Measurements from ENCODE around the gene SLC6A9. TPM values are rescaled to one million over a fixed set of nuclear protein-coding genes. Genes with fewer than 3 reads are reported as not detected.

The SLC6A9 gene
- total and polyA plus RNA-seq, 2 of the 8 experiments (the other 6 are each of a cell fraction or from before 2014, with no cell fraction given): 20.2 to 24.2 TPM

DNA sequence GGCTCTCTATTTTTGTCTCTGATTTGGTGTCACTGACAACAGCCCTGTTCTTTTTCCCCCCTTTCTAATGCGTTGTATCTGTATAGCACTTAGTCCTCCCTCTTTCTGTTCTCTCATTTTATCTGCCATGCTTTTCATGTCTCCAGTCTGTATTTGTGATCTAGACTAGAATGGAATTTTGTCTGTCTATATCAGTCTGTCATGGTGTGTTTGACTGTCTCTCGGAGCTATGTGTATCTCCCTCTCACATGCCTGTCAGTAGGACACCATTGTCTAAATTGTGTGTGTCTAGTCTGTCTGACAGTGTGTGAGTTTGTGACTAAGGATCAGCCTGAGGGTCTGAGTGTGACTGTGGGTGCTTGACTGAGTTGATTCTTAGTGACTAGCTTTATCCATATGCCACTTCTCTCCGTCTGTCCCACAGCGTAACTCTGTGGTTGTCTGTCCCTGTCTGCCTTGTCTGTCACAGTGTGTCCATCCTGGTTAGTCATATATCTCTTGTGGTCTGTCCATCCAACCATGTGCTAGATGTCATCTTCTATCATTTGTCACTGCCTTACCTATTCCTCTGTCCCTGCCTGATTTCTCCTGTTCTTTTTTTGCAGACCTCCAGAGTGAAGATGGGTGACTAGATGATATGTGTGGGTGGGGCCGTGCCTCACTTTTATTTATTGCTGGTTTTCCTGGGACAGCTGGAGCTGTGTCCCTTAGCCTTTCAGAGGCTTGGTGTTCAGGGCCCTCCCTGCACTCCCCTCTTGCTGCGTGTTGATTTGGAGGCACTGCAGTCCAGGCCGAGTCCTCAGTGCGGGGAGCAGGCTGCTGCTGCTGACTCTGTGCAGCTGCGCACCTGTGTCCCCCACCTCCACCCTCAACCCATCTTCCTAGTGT lies 53.6 kb downstream of the SLC6A9 start:
- WGBS, 2 experiments (ENCODE audit: extremely low coverage in 1 of 2, insufficient coverage in 1 of 2, insufficient read length in 1 of 2, insufficient replicate concordance in 2 of 2, low coverage in 1 of 2, low lambda C conversion rate in 2 of 2, missing lambda C conversion rate in 1 of 2): 90% methylated on average over 9 of the region's 9 CpGs; no CpG with 5 or more reads in 1 of the 2 experiments
- Histone ChIP-seq H3K9ac (replicated peaks in 1 of 4; ENCODE audit: extremely low read depth in 1 of 4, low read depth in 3 of 4, low read length in 3 of 4) (no peak overlapping the region), H3K9me3 (ENCODE audit: insufficient read depth in 2 of 2, low read depth in 1 of 2, low read length in 1 of 2) (no peaks in the 10 kb centered on the region), H3K27me3 (replicated peaks in 1 of 4; ENCODE audit: control insufficient read depth in 3 of 4, extremely low read depth in 1 of 4, insufficient read depth in 3 of 4, low read length in 3 of 4) (no peaks in the 10 kb centered on the region), H2AFZ (ENCODE audit: low read length) (no peak overlapping the region), H3K18ac (ENCODE audit: extremely low read depth, low read length) (no peak overlapping the region), H2BK120ac (replicated peaks; ENCODE audit: low read depth, low read length) (no peak overlapping the region), H3K4me3 (ENCODE audit: extremely low read depth in 1 of 4, insufficient read depth in 2 of 4, low read depth in 3 of 4, low read length in 4 of 4) (no peak overlapping the region; a peak in 1 of 8 replicates), H2BK12ac (ENCODE audit: low read depth, low read length) (no peak overlapping the region), H3K14ac (ENCODE audit: insufficient read length) (no peak overlapping the region), H3K79me2 (ENCODE audit: control insufficient read depth in 1 of 2, insufficient read depth in 2 of 2, low read length in 2 of 2) (peaks cover 0 to 24% of the 10 kb centered on the region in 2 experiments; a peak in 2 of 4 replicates), H3K36me3 (ENCODE audit: control insufficient read depth in 2 of 4, insufficient read depth in 4 of 4, low read length in 3 of 4) (peaks cover 2 to 31% (median 15%) of the 10 kb centered on the region in 4 experiments; a peak in 6 of 8 replicates), H4K91ac (replicated peaks; ENCODE audit: insufficient read length, low read length) (no peak overlapping the region), H3K23ac (ENCODE audit: insufficient read length) (no peak overlapping the region), H3K79me1 (ENCODE audit: low read depth, low read length) (peaks cover 27% of the 10 kb centered on the region), H3K27ac (ENCODE audit: low read depth, low read length) (no peak overlapping the region), H3K23me2 (ENCODE audit: low read depth, low read length) (peaks cover 27% of the 10 kb centered on the region), H4K5ac (ENCODE audit: insufficient read length, low read depth, low read length) (no peak overlapping the region), H4K20me1 (replicated peaks in 1 of 2; ENCODE audit: control insufficient read depth in 1 of 2, insufficient read depth in 2 of 2, low read length in 2 of 2) (peaks cover 2 to 28% of the 10 kb centered on the region in 2 experiments), H3K4me2 (ENCODE audit: insufficient read depth in 1 of 2, low read depth in 2 of 2, low read length in 2 of 2) (peak overlapping the region in 1 of 2 experiments; percentile 61; a peak in 2 of 4 replicates), H3K4me1 (replicated peaks in 1 of 4; ENCODE audit: control insufficient read depth in 3 of 4, insufficient read depth in 4 of 4, low read length in 3 of 4) (peaks cover 4 to 22% (median 16%) of the 10 kb centered on the region in 4 experiments), H2BK5ac (ENCODE audit: low read depth, low read length) (no peak overlapping the region), H2AK5ac (ENCODE audit: low read depth, low read length) (no peak overlapping the region), H2BK15ac (ENCODE audit: low read length) (no peak overlapping the region), H4K8ac (ENCODE audit: extremely low read depth, insufficient read depth, low read length) (no peak overlapping the region), H3K56ac (replicated peaks; ENCODE audit: insufficient read length, low read depth, low read length) (no peak overlapping the region), H2BK20ac (ENCODE audit: low read length) (no peak overlapping the region), H3K4ac (replicated peaks; ENCODE audit: insufficient read length, low read depth, low read length) (no peak overlapping the region)
- ChIA-PET POLR2A (ENCODE audit: partially characterized antibody) (interaction anchor here (0.7 to 12.9 kb wide), 9 partner anchors 7 to 72 kb away, joined by 3 to 189 read pairs (median 5); partner anchors contain the start of genes CCDC24 and SLC6A9), CTCF (ENCODE audit: partially characterized antibody) (interaction anchor here (0.8 to 5.0 kb wide), 8 partner anchors 11 to 213 kb away, joined by 3 to 34 read pairs (median 4); partner anchors contain the start of genes CCDC24 and IPO13)
- DNase-seq (ENCODE audit: low read depth in 1 of 2, low spot score in 2 of 2) (no peak), FAIRE-seq (no peak)
- TF ChIP-seq, protein P1, sequence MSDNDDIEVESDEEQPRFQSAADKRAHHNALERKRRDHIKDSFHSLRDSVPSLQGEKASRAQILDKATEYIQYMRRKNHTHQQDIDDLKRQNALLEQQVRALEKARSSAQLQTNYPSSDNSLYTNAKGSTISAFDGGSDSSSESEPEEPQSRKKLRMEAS (IDR thresholded peaks at IDR 0.05): no peak
- TF ChIP-seq FOSL1 (IDR thresholded peaks at IDR 0.05; ENCODE audit: insufficient read depth, low read depth, low read length): no peak
- TF ChIP-seq TAF1 (IDR thresholded peaks at IDR 0.05; ENCODE audit: low read depth, low read length): no peak
- TF ChIP-seq KDM5A (IDR thresholded peaks at IDR 0.05; ENCODE audit: low read length): no peak
- TF ChIP-seq GABPA (IDR thresholded peaks at IDR 0.05; ENCODE audit: borderline replicate concordance, insufficient read depth, low read length): no peak
- no peak for TF ChIP-seq MAFK (IDR thresholded peaks at IDR 0.05; ENCODE audit: low read depth, low read length)
- TF ChIP-seq KDM4A (IDR thresholded peaks at IDR 0.05; ENCODE audit: low read depth, low read length, severe bottlenecking): no peak
- no peak for TF ChIP-seq BACH1 (IDR thresholded peaks at IDR 0.05; ENCODE audit: low read length)
- no peak for TF ChIP-seq SAP30 (IDR thresholded peaks at IDR 0.05; ENCODE audit: insufficient read depth, insufficient replicate concordance, low read length)
- TF ChIP-seq TBP (IDR thresholded peaks at IDR 0.05; ENCODE audit: low read depth, low read length): no peak
- no peak for TF ChIP-seq SUZ12 (IDR thresholded peaks at IDR 0.05; ENCODE audit: low read length)

All from H1 (cell line).